HuH-7.5 (cell line): Measurements from ENCODE around the gene NDRG4.

Source experiments
- DNase-seq: peaks from one replicate; pipeline ENCODE4 v3.0.0; 2011; ENCODE audit warnings: low spot score

NDRG4 gene

DNA sequence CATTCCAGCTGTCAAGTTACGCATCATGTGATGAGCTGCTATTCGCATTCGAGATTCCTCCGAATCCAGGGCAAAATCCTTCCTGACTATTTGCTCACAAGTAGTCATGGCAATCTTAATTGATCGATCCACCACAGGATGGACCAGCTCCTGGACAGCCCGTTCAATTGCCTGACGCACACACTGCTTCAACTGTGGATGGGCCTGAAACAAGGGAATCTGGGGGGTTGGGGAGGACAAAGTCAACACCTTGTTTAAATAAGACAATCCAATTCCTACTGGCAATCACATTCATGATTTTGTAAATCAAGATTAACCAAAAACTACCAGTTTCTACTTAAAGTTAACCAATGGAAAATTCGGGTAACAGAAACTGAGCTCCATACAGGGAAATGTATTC lies 43.7 kb downstream of the NDRG4 start:
- no peak for DNase-seq

DNA sequence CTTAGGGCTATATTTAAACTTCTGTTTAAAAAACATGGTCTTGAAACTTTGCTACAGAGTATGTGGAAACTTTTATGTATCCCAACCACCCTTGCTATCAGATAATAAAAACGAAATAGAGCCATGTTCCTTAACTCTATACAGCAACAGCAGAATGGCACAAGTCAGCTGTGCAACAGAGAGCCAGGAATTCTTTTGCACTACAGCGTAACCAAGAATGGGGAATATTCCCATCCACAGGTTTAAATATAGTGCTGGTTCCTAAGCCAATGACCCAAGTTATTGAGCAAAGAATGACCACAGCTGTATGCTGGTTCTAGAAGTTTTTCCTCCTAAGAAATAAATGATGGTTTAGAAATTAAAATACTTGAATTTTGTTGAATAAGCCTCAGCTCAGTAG lies 48.4 kb downstream of the NDRG4 start:
- DNase-seq: no peak

GRCh38 chr16:58551496-58551895 lies 51.6 kb downstream of the NDRG4 start:
- DNase-seq: no peak

DNA sequence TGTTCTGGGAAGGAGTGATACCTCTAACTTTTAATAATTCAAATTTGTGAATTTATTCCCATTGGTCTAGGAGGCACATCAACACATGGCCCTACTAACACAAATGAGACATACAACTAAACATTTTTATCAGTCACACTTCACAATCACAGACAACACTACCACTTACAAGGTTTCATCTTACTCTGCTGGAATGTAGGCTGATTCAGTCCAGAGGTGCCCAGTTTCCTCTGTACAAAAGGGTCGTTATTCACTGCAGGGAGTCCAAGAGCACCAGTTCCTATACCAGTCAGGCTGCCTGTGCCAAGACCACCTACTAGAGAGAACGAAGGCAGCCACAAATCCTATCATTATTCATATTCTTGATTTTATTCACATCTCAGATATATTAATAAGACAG lies 56.7 kb downstream of the NDRG4 start:
- no peak for DNase-seq
